HL-60/S4 treated with phorbol 12-myristate 13-acetate at 8.2 ng/mL for 4 days and 3 days (cell line): ENCODE results near the gene PPM1H.
"Not testable (repeated sequence)": the region's sequence is repeated elsewhere in the genome, so short reads cannot be mapped to it uniquely, and the experiment has no call there.

Experiments used
- in situ Hi-C: fragments of 300-500 bp; cut with MboI; formaldehyde crosslinking; loops from 2 replicates; pipeline ENCODE4 v1.15.0; 2022; ENCODE audit warnings: low sequenced_read_pairs

Gene PPM1H

DNA sequence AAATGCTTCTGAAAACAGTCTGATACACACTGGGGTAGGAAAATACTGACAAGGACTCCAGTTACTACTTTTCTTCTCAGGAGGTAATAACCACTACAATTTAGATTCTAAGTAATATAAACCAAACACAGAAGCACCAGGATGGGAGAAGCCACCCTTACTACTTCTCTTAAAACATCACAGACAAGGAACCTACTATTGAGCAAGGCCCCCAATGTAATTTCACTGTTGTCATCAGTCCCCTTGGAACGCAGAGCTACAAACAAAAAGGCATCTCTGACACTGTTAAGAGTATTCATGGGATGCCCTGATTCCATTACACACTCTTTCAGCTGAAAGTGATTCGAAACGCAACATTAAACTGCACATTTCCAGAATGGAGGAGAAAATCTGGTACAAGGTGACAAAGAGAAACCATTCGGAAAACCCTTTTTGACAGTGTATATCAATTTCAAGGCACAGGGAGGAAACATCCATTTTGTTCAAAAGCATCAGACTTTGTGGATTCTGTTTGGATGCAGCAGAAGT is 185.9 kb downstream of the PPM1H start:
- in situ Hi-C loops, result no loop called here

GRCh38 chr12:62744551-62744950 is 190.4 kb downstream of the PPM1H start:
- in situ Hi-C loops, result no loop called here

DNA sequence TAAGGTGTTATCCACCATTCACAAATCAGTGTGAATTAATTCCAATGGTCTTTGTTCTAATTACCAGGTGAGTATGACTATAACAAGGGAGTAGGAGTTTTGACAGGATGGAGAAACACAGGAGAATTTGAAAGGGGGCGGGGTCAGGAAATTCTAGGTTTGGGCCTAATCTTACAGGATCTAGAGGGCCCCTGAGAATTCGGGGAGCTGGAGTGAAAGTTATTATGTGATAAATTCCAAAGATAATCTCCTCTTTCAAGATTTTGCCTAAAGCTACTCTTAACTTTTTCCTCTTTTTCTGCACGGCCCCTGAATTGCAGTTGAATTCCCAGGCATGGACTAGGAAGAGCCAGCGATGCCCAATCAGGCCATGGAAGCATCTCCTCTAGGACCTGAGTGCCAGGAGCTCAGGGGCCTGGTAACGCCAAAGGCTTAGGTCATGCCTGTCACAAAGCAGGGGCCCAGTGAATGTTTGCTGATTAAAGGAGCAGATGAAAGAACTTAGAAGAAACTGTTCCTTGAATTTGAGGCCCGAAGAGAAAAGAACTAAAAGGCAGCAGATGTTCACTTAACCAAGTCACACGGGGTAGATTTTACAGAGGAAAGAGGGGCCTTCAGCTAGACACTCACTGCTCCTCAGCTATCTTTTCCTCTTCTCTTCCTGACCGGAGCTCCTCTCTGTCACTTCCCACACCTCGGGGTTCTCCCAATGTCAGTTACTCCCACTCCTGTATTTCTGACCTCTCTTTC is 195.5 kb downstream of the PPM1H start:
- in situ Hi-C loops, result no loop called here

GRCh38 chr12:62738616-62739015 is 196.3 kb downstream of the PPM1H start:
- in situ Hi-C loops, result no loop called here

DNA sequence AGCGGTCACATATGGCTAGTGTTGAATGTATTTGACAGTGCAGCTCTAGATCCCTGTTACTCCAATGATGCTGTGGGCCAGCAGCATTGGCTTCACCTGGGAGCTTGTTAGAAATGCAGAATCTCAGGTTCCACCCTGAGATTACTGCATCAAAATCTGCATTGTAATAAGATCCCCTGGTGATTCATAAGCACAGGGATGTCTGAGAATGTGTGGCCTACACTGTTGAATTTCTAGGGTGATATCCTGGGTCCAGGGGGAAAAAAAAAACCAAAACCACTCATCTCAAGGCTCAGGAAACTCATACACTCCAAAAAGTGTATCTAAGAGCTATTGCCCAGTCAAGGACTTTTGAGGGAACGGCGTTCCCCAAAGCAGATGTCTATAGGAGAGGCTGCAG is 196.8 kb downstream of the PPM1H start:
- in situ Hi-C loops, result no loop called here

- in situ Hi-C loops, result no loop called here
These were observed 197.3 kb downstream of the PPM1H start for GRCh38 chr12:62737615-62738014.

- in situ Hi-C loops, result no loop called here
These were observed 197.8 kb downstream of the PPM1H start for GRCh38 chr12:62737188-62737587.

DNA sequence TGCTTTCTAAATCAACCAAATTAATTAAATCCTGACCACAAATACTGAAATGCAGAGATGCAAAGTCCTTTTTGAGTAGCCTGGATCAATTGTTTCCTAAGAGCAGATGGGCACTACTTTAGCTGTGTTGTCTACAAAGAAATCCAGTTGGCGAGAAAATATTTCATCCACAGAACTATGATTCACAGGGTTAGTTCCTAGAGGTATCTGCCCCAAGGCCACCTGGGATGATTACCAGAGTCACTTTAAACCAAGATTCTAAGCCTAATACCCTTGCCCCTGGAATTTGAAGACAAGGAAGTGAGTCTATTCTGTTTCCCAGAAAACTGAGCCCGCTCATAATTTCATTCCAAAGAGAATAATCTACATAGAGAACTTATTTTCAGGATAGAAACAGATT is 198.4 kb downstream of the PPM1H start:
- in situ Hi-C loops, result no loop called here

DNA sequence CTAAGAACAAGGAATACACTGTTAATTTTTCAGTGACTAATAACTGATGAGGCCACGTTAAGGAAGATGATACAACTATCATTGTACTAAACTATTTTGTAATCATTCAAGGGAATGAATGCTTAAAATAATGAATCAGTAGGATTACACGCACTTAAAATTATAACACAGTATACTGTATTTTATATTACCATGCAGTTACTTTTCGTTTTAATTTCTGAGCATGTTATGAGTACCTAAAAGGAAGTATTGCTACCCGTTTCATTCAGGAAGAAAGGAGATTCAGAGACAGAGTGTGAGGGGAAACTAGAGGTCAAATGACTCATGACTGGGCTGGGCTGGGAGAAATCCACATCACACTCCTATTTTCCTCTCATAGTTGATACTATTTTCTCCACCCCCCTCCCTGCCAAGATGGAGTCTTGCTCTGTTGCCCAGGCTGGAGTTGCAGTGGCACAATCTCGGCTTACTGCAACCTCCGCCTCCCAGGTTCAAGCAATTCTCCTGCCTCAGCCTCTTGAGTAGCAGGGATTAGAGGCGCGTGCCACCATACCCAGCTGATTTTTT is 202.0 kb downstream of the PPM1H start:
- in situ Hi-C loops, result no loop called here

DNA sequence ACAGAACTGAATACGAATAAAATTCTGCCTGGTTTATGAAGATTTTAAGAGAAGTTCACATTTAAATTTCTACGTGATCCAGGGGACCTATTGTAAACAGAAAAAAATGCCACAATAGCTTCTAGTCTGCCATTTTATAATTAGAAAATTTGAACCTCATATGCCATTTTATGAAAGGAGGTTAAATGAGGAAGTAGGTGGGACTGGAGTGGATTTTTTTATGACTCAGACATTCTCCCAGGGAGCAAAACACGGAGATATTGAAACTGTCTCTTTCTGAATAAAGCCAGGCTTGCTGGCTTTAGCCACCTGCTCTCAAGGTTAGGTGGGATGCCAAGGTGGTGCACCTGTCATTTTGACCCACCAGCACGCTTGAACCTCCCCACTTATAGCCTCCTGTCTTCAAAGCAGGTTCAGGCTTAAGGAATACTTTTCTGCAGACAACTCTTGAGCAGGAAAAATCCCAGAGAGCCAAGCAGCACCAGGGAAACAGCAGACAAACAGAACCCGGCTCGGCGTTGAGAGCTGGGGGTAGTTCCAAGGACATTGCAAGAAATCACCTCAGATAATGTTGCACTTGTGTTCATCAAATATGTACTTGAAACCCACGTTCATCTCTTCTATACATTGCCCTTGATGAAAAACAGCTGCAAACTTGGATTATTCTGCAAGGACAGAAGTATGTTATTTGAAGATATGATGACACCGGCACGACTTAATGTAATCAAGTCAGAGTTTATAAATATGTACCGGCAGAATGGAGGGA is 203.7 kb downstream of the PPM1H start:
- in situ Hi-C loops, result no loop called here

GRCh38 chr12:62730649-62731048 is 204.3 kb downstream of the PPM1H start:
- in situ Hi-C loops, result no loop called here

GRCh38 chr12:62729579-62730544 is 205.1 kb downstream of the PPM1H start:
- in situ Hi-C loops, result not testable (repeated sequence)

DNA sequence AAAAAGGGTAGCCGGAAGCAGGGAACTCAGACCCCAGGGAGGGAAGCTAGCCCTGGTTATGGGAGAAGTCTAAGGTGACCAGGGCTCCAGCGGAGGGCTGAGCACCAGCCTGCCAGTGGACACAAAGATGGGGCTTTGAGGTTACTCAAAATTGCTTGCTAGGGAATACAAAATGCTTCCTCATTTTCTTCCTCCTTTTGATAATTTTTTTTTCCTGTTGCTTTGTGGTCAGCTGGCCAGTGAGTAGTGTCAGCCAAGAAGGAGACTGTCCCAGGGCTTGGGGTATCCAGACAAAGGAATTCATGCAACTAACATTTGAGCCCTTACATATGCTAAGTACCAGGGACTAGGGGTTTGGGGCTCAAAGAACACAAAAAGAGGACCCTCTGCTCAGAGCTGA is 206.2 kb downstream of the PPM1H start:
- in situ Hi-C loops, result no loop called here

DNA sequence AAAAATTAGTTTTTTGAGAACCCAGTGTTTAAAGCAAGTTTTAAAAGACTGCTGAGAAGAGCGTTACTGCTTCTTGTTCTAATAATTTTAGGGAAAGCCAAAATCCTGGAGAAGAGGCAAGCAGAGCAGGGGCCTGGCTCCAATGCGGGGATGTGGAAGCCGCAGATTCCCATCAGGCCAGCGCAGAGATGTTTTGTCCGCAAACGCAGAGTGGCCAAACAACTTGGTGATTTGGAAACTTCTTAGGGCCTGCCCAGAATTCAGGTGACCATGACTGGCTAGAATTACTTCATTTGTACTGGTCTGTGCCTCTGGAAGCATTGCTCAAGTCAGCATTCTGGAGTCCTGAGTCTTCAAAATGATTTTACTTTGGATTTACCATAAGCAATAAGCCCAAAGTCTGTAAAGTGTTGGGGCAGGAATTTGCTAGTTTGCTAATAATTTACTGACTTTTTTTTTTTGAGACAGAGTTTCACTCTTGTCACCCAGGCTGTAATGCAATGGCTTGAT is 208.4 kb downstream of the PPM1H start:
- in situ Hi-C loops, result no loop called here

DNA sequence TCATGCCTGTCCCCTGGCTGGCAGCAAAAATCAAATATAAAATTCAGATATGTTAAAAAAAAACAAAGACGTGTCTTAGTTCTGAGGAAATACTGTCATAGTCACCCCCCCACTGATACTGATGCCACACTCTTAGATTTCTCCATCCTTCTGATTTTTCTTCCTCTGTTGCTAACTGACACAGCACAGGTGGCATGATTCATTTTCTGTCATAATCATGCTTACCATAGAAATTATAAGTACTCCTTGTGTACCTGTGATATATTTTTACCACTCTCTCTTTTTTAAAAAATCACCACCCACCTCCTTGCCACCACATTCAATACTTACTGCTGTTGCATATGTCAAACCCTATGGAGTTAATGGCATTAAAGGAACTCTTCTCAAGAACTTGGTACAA is 209.2 kb downstream of the PPM1H start:
- in situ Hi-C loops, result no loop called here

DNA sequence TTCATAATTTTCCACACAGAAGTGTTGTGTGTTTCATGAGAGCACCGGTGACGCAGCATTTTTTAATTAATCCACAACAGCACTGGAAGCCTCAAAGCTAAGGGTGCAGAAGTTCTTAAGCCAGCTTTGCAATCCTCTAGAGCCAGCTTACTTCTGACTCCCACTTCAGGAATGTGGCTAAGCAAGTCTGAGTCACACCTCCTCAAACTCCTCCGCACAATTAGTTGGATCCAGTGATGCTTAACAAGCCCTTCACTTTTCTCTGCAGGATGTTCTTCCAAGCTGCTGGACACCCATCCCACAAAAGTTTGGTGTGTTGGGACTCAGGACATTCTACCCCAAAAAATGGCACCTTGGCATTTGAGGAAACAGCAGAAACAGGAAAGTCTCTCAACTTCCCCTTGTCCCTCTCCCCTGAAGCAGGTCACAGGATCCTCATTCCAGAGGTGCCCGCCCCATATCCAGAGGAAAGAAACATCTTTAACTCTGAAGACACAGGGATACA is 210.0 kb downstream of the PPM1H start:
- in situ Hi-C loops, result no loop called here

- in situ Hi-C loops, result no loop called here
These were observed 210.7 kb downstream of the PPM1H start for GRCh38 chr12:62724285-62724684.

GRCh38 chr12:62722971-62723680 is 211.8 kb downstream of the PPM1H start:
- in situ Hi-C loops, result no loop called here

DNA sequence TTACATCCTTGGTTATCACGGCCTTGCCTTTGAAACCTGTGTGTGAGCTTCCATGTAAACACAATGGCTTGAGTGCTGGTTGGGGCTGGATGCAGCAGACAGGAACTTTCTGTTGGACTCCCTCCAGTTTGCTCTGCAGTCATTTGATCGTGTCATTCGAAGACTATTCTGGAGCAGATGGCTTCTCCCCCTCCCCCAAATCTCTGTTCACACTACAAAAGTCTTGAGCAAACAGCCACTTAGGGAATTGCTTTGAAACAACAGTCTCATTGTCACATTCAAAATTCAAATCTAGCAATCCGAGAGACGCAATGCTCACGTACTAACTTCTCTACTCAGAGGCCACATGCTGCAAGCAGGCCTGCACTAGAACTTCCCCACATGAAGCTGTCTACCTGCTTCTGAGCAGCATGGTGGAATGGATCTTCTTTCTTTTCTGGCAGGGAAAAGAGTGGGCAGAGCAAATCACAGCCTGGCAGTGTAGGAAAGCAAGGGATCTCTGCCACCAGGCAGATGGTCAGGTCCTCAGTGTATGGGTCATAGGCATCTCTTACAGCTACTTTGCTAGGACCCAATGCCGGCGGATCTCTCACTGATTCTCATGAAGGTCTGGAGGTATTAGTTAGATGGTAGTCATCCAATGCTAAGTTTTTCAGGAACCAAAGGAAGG is 214.2 kb downstream of the PPM1H start:
- in situ Hi-C loops, result no loop called here
